DND-41 (cell line): ENCODE results near the gene AHCYL1.

Source experiments
- ATAC-seq: fragments of 200-7000 bp; cut with Tn5 transposase; 3 replicates; pipeline ENCODE4 v1.9.1; 2021; ENCODE audit warnings: low read depth; ENCODE audit not compliant: insufficient read depth
- DNase-seq: peaks from one replicate; pipeline ENCODE4 v3.0.0-alpha.2; 2020
- H2AFZ ChIP-seq: 2 replicates; pipeline ENCODE4 v1.6.0; 2012; ENCODE audit warnings: low read depth, low read length
- H3K27ac ChIP-seq: 2 replicates; pipeline ENCODE4 v1.5.1; 2012; ENCODE audit warnings: low read length, inconsistent platforms
- H3K27me3 ChIP-seq: fragments of 200-600 bp; sonication (generic); 2 replicates; pipeline ENCODE4 v1.6.0; 2012; ENCODE audit warnings: low read length, mild to moderate bottlenecking, inconsistent platforms; ENCODE audit not compliant: insufficient read depth, poor library complexity
- H3K36me3 ChIP-seq: 2 replicates; pipeline ENCODE4 v1.5.1; 2012; ENCODE audit warnings: low read length, inconsistent platforms; ENCODE audit not compliant: insufficient read depth
- H3K4me1 ChIP-seq: 2 replicates; pipeline ENCODE4 v1.5.1; 2012; ENCODE audit warnings: mild to moderate bottlenecking, low read length; ENCODE audit not compliant: insufficient read depth
- H3K4me2 ChIP-seq: 2 replicates; pipeline ENCODE4 v1.6.0; 2012; ENCODE audit warnings: mild to moderate bottlenecking, moderate library complexity, low read length, inconsistent platforms; ENCODE audit not compliant: insufficient read depth
- H3K4me3 ChIP-seq, 2 experiments: fragments of 200-600 bp in 1 of 2; shearing (Covaris generic) in 1 of 2; 2 replicates each; pipeline ENCODE4 v1.5.1; 2012 to 2016; ENCODE audit warnings: inconsistent platforms in 2 of 2, low read length in 2 of 2, mild to moderate bottlenecking in 2 of 2, low read depth in 1 of 2, moderate library complexity in 1 of 2
- H3K79me2 ChIP-seq: 2 replicates; pipeline ENCODE4 v1.6.0; 2012; ENCODE audit warnings: low read length, inconsistent platforms; ENCODE audit not compliant: insufficient read depth
- H3K9ac ChIP-seq: 2 replicates; pipeline ENCODE4 v1.6.0; 2012; ENCODE audit warnings: low read depth, mild to moderate bottlenecking, inconsistent platforms, low read length, moderate library complexity
- H3K9me3 ChIP-seq: 2 replicates; pipeline ENCODE4 v1.5.1; 2012; ENCODE audit warnings: low read length, moderate library complexity, mild to moderate bottlenecking, inconsistent platforms; ENCODE audit not compliant: insufficient read depth, severe bottlenecking
- H4K20me1 ChIP-seq: 2 replicates; pipeline ENCODE4 v1.6.0; 2012; ENCODE audit warnings: low read length; ENCODE audit not compliant: insufficient read depth
- CTCF ChIP-seq: IDR thresholded peaks from 2 replicates; pipeline ENCODE4 v1.5.1; 2012; ENCODE audit warnings: borderline replicate concordance, low read length, moderate library complexity, mild to moderate bottlenecking; ENCODE audit not compliant: poor library complexity, severe bottlenecking; ENCODE audit errors: extremely low read depth
- EZH2 ChIP-seq: IDR thresholded peaks from 3 replicates; pipeline ENCODE4 v1.6.1; 2012; ENCODE audit warnings: borderline replicate concordance, low read depth, mild to moderate bottlenecking, moderate library complexity, low read length, inconsistent platforms; ENCODE audit not compliant: severe bottlenecking

The AHCYL1 gene

GRCh38 chr1:109938556-109938955 is 46.0 kb upstream of the AHCYL1 start:
- Histone ChIP-seq H3K27me3 (no peaks in the 10 kb centered on the region), H3K36me3 (no peaks in the 10 kb centered on the region), H3K4me2 (no peak overlapping the region), H3K9me3 (peaks cover 12% of the 10 kb centered on the region), H3K9ac (no peak overlapping the region), H3K4me1 (no peaks in the 10 kb centered on the region), H3K4me3 (no peak overlapping the region), H3K27ac (no peak overlapping the region), H3K79me2 (no peaks in the 10 kb centered on the region), H2AFZ (no peak overlapping the region), H4K20me1 (no peaks in the 10 kb centered on the region)
- no peak for TF ChIP-seq EZH2
- TF ChIP-seq CTCF: no peak
- DNase-seq (no peak), ATAC-seq (no peak)

- H3K36me3 ChIP-seq: no peaks in the 10 kb centered on the region
- no peak overlapping the region for H2AFZ ChIP-seq
- H3K27me3 ChIP-seq: no peaks in the 10 kb centered on the region
- H3K9ac ChIP-seq: no peak overlapping the region
- H3K9me3 ChIP-seq: peaks cover 8% of the 10 kb centered on the region
- ATAC-seq (no peak), DNase-seq (no peak)
- no peaks in the 10 kb centered on the region for H4K20me1 ChIP-seq
- TF ChIP-seq EZH2 (no peak), CTCF (no peak)
- H3K79me2 ChIP-seq: no peaks in the 10 kb centered on the region
- no peak overlapping the region for H3K4me2 ChIP-seq
- peaks cover 3% of the 10 kb centered on the region; the same call in 1 of the 2 replicates for H3K4me1 ChIP-seq
- no peak overlapping the region for H3K27ac ChIP-seq
- no peak overlapping the region for H3K4me3 ChIP-seq
These were observed 42.1 kb upstream of the AHCYL1 start for GRCh38 chr1:109942434-109942833.

- TF ChIP-seq CTCF (no peak), EZH2 (no peak)
- Histone ChIP-seq H3K4me1 (peaks cover 3% of the 10 kb centered on the region; the same call in 1 of the 2 replicates), H3K79me2 (no peaks in the 10 kb centered on the region), H3K4me2 (no peak overlapping the region), H3K27me3 (no peaks in the 10 kb centered on the region), H3K4me3 (no peak overlapping the region), H3K27ac (no peak overlapping the region), H3K36me3 (no peaks in the 10 kb centered on the region), H2AFZ (peak overlapping the region; percentile 48; the same call in 1 of the 2 replicates), H4K20me1 (no peaks in the 10 kb centered on the region), H3K9me3 (no peaks in the 10 kb centered on the region), H3K9ac (no peak overlapping the region)
- DNase-seq (no peak), ATAC-seq (peak; percentile 48; the same call in 1 of the 3 replicates)
These were observed 40.0 kb upstream of the AHCYL1 start for GRCh38 chr1:109944541-109944940.

GRCh38 chr1:109946511-109946910 is 38.1 kb upstream of the AHCYL1 start:
- H4K20me1 ChIP-seq: no peaks in the 10 kb centered on the region
- H3K4me1 ChIP-seq: peaks cover 3% of the 10 kb centered on the region; the same call in 1 of the 2 replicates
- no peak for TF ChIP-seq EZH2
- no peak for TF ChIP-seq CTCF
- H3K27ac ChIP-seq: no peak overlapping the region
- ATAC-seq: no peak
- no peaks in the 10 kb centered on the region for H3K36me3 ChIP-seq
- no peak overlapping the region for H3K4me3 ChIP-seq
- no peak overlapping the region; the same call in 1 of the 2 replicates for H2AFZ ChIP-seq
- no peaks in the 10 kb centered on the region for H3K79me2 ChIP-seq
- no peak overlapping the region for H3K4me2 ChIP-seq
- no peaks in the 10 kb centered on the region for H3K27me3 ChIP-seq
- no peak for DNase-seq
- no peaks in the 10 kb centered on the region for H3K9me3 ChIP-seq
- no peak overlapping the region for H3K9ac ChIP-seq
